ENCODE measurements around the gene TAB2.
"Not testable (repeated sequence)": the region's sequence is repeated elsewhere in the genome, so short reads cannot be mapped to it uniquely, and the experiment has no call there.

Gene TAB2

DNA sequence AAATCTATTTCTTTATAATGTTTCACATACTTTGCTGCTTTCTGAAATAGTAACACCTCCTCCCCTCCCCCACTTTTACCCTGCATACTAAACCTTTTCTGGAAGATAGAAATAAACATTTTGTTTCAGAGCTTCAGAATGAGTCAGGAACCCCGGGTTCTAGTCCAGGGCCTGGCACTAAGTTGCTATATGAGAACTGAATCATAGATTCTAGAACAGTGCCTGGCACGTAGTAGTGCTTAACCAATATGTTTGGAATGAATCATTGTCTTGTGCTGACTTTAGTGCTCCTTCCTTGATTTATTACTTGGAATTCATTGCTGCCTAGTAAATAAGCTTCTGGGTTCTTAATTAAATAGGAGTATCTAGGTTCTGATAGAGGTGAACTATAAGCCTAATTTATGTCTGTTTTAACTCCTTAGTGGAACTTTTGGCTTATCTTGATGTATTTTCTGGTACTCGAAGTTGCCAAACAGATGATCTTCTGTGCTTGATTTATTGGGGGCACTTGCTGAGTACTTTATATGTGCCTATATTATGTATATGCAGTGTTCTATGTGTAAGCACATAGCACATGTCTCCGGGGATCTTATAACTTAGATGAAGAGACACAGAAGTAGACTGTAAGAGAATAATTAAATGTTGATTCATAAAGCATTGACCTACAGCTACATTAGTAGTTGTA, 18.6 kb downstream of the TAB2 start:
- peak; percentile 67 for DNase-seq

DNA sequence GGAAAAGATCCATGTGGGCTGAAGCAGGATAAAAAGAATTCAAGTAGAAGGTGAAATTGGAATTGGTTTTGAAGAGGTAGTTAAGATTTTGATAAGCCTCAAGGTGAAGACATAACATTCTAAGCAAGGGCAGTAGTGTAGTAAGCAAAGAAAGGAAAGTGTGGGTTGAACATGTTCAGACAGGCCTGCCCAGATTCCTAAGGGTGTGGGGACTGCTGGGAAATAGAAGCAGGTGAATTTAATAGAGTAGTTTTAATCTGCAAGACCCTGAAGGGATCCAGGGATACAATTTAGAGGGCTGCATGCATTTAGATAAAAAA, 19.1 kb downstream of the TAB2 start:
- no peak for DNase-seq

DNA sequence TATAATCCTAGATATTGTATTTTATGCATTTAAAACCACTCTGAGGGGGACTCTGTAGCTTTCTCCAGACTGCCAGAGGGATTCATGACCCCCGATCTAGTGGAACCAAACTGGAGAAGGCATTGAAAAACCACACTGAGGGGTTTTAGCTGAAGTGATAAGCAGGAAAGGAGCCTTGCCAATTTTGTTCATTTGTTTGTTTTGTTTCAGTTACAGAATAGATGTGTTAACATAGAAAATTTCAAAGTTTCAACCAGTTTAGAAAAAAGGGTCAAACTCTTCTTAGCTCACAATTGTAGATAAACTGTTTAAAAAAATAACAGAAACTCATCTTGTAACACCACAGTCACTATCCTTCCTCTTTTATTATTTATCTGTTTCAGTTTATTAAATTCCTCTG, 19.8 kb downstream of the TAB2 start:
- no peak for DNase-seq

DNA sequence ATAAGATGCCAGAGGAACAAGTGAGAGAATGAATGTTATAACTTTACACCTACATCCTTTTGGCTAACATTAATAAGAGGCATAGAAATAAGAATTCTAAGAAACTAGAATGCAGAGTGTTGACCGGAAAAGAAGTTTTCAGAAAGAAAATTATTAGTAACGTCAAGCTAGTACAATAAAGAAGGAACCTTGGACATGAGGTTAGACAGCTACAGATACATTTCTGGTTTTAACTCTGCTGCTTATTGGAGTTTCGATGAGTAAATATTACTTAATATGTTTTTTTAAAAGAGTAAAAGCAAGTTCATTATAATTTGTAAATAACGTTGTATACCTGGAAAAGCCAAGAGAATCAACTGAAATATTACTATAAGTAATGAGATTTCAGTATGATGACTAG, 22.7 kb downstream of the TAB2 start:
- DNase-seq = no peak

DNA sequence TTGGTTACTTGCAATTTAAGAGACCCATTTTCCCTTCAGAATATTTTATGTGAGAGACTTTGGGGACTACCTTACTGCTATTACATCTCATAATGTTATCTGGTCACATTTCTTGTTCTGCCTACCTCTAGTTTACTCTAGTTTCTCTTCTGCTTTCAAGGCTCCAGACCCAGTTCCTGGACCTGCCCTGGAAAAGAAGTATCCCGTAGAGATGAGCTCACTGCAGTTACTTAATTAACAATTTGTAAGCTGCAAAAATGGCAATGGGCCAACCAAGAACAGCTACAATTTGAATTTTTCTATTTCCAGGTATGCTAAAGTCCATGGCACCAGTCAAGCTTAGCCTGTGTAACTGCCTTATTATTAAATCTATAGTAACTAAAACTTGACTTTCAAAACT, 25.0 kb downstream of the TAB2 start:
- no peak for DNase-seq

DNA sequence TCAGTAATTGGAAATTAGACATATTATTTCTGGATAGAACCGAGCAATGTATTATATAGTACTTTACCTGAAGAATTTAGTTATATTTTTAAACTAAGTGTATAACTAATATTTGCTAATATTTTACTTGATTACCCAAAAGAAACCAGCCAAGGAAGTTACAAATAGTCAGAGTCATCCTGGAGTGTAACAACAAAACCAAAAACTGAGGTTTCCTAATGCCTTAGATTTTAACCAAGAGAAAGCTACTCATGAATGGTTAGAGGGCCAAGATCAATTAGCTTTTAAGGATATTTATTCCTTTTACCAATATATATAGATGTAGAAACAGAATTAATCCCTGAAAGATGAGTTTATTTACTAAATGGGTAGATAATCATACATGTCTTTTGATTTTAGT, 26.0 kb downstream of the TAB2 start:
- DNase-seq = no peak

DNA sequence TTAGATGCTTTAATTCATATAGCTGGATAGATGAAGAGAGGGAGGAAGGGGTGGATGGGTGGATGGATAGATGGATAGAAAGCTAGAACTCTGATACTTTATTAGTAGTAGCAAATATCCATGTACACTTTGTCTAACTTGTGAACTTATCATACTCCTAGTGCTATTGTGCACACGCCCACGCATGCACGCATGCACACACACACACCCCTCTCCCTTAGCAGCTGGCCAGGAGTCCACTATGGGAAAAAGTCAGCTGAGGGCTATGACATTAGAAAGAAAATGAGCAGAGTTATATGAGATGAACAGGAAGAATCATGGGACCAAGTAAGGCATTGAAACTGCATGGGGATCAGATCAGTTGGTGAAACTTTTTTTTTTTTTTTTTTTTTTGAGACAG, 28.6 kb downstream of the TAB2 start:
- no peak for DNase-seq

DNA sequence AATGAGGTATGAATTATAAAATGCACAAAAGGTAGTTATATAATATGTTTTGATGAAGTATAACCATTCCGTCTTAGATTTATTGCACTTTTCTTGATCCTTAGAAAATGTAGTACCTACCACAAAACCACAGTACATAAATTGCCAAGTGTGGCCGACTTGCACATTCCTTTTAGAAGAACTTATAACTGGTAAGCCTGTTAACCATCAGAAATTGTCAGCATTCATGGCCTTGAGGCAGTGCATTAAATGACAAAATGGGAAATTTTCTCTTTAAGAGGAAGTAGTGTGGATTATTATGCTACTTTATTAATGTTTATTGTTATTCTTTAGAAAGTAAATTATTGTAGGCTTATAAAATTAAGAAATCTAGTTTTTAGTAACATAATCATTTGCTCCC, 29.6 kb downstream of the TAB2 start:
- no peak for DNase-seq

DNA sequence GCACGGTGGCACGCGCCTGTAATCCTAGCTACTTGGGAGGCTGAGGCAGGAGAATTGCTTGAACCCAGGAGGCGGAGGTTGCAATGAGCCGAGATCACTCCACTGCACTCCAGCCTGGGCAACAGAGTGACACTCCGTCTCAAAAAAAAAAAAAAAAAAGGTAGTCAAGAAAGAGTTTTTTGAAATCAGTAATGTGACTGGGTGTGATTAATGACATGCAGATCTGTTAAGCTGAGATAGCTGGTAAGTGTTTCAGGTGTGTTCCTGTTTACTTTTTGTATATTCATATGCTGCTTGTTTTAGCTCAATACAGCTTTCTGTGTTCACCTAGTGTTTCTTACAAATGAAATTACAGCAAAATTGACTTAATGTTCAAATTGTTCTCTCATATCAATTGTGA, 31.8 kb downstream of the TAB2 start:
- not testable (repeated sequence) for DNase-seq

DNA sequence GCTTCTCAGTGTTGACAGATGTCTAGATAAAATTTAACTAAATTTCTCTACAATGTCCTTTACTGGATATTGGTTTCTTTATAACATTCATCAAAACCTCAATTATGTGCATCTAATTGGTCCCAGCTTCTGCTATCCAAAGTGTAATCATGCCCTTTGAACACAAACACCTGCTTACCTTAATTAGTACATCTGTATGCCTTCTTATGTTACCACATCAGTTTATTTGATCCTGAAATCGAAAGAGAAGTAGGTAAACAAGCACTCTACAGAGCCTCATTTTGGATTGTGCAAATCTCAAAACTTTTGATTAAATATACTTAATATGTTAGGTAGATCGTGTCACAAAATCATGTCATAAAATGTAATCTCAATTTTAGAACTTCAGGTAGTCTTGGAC, 36.5 kb downstream of the TAB2 start:
- no peak for DNase-seq

DNA sequence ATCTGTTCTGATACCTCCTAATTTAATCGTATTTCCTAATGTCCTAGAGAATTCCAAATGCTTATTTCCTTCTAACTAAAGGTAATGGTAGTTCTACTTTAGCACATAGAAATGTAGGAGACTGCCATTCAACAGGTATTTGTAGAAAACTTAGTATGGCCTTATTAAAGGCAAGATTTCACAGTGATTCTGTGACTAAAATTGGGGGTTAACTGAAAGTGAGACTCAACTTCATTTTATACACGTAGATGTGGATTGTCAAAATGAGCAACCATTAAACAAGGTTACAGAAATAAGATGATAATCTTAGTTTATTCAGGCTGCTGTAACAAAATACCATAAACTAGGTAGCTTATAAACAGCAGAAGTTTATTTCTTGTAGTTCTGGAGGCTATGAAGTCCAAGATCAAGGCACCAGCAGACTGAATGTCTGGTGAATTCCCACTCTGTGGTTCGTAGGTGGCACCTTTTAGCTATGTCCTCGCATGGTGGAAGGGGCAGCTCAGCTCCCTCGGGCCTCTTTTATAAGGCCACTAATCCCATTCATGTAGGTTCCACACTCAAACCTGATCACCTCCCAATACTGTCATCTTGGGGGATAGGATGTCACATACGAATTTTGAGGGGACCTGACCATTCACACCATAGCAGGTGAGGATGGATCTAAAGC, 38.7 kb downstream of the TAB2 start:
- no peak for DNase-seq

DNA sequence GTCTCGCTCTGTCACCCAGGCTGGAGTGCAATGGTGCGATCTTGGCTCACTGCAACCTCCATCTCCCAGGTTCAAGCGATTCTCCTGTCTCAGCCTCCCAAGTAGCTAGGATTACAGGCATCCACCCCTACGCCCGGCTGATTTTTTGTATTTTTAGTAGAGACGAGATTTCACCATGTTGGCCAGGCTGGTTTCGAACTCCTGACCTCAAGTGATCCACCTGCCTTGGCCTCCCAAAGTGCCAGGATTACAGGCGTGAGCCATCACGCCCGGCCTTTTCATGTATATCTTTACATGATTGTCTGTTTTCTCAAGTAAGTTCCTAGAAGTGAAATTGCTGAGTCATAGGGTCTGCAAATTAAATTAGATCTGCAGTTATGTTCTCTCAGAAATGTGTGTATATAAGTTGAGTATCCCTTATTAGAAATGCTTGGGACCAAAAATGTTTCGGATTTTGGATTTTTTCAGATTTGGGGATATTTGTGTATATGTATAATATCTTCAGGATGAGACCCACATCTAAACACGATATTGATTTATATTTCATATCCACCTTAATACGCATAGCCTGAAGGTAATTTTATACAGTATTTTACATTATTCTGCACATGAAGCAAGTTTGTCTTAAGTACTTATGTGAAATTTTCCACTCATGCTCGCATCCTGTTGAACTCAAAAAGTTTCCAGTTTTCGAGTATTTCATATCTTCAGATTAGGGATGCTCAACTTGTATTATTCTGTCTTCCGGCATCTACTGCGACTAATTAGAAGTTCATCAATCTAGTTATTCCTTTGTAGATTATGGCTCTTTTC, 40.4 kb downstream of the TAB2 start:
- no peak for DNase-seq

DNA sequence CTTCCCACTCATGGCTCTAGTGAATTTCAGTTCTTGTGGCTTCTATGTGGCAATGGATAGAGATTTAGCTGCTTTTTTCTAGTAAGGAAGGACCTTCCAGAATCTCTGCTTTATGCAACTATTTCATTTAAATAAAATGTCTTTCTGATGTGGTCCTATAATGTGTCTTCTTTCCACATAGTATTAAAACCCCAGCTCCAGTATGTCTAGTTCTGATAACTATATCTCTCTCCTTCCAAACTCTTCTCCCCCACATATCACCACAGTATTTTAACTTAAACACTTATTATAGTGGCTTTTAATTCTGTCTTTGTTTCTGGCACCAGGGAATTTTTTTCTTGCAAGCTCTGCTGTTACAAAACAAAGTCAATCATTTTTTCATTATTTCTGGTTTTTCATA, 41.9 kb downstream of the TAB2 start:
- no peak for DNase-seq

DNA sequence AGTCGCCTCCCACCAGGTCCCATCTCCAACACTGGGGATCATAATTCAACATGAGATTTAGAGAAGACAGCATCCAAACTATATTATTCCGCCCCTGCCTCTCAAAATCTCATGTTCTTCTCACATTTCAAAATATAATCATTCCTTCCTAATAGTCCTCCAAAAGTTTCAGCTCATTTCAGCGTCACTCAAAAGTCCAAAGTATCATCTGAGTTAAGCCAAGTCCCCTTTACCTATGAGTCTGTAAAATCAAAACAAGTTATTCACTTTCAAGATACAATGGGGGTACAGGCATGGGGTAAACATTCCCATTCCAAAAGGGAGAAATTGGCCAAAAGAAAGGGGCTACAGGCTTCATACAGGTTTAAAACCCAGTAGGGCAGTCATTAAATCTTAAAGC, 43.0 kb downstream of the TAB2 start:
- no peak for DNase-seq

DNA sequence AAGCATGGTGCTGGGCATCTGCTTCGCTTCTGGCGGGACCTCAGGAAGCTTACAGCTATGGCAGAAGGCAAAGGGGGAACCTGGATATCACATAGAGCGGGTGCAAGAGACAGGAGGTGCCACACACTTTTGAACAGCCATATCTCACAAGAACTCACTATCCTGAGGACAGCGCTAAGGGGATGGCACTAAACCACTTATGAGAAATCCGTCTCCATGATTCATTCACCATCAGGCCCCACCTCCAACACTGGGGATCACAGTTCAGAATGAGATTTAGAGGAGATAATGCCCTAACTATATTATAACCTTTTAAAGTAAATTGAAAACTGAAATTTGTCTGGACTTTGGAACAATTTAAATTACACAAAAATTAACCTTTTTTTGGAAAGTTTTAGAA, 44.8 kb downstream of the TAB2 start:
- no peak for DNase-seq

DNA sequence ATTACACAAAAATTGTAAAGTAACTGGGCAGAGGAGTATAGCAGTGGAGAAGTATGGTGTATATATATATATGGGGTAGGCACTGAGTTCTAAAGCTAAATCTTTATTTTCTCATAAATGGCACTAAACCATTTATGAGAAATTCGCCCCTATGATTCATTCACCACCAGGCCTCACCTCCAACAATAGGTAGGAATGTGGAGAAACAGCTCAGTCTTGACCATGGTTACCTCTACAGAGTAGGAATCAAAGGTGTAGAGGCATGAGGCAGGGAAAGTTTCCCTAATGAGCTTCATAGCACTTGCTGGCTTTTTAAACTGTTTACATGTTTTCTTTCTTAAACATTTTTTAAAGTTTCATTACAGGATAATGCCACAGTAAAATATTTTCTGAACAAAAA, 45.6 kb downstream of the TAB2 start:
- no peak for DNase-seq

DNA sequence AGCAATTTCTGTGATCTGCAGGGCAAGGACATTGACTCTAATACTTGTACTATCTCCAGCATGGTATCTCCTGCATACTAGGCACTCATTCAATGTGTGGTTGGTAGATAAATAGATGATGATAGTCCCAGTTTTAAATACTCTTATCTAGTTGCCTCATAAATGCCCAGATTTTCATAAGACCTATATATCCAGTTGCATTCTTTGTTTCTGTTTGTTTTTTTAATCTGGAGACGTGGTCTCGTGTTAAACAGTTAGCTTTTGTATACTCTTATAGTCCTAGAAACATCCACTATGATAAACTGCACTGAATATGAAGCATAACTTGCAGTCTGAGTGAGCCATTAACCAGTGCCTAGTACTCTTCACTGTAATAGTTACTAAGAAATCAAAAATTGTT, 47.0 kb downstream of the TAB2 start:
- no peak for DNase-seq

DNA sequence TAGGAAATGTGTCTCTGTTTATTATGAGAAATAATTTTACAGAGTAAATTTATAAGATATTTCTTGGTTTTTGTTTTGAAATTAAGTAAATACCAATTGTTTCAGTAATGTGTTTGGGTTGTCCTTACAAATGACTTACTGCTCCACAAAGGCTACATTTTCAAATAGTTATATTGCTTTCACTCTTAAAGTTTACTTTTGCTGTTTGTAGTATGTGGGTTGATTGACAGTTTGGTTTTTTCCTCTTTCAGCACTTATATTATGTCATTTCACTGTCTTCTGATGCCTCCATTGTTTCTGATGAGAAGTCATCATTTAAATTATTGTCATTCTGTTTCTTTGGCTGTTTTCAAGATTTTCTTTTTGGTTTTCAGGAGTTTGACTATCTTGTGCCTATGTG, 47.7 kb downstream of the TAB2 start:
- no peak for DNase-seq

DNA sequence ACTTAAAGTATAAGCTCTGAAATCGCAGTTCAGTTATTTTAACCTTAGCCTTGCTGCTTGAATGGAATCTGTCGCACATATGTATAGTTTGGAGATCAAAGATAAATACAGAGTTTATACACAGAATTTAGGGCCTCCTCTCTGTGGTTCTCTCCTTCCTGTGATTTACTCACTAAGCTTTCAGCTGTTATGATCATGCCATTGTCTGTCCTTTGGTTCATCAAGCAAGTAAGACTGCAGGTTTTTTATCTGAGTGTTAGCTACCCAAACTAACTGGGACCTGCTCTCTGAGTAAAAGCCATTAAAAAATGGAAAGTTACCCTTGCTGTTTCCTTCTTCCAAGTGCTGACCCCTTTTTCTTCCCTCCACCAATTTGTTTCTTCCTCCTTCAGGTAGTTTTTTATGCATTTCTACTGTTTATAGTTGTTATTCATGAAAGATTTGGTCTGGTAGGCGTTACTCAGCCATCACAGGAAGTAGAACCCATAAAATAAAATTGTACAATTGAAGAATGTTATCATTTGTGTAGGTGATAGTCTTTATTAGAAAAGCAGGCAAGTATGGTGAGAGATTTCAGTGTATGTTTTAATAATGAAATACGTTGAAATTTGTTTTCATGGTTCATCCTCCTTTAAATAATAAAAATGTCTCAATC, 48.9 kb downstream of the TAB2 start:
- no peak for DNase-seq

DNA sequence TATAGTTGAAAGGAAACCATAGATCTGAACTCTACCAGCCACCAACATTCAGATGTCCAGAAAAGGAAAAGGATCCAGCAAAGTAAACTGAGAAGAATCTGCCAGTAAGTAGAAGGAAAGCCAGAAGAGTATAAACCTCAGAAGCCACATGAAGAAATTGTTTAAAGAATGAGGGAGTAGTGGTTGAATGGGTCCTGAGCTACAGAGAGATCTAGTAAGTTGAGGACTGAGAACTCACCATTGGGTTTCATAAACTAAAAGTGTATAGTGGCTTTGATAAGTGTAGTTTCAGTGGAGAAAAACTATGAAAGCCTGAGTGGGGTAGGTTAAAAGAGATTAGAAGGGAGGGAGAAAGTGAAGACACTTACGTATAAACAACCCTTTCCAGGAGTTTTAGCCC, 50.6 kb downstream of the TAB2 start:
- no peak for DNase-seq

DNA sequence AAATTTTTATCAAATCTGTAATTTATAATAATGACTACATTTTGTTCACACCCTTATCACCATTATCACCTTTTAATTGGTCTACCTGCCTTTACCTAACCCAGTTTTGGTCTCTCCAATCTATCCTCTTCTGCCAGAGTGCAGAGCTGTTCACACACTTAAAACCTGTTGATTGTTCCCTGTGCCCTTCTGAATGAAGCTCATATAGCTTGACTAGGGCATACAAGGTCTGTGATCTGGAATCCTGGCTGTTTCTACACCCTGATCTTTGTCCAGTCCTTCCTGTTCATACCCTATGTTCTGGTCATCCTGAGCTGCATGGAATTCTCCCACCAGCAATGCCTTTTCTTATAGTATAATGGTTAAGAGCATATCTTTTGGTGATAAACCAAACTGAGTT, 53.6 kb downstream of the TAB2 start:
- DNase-seq = no peak

DNA sequence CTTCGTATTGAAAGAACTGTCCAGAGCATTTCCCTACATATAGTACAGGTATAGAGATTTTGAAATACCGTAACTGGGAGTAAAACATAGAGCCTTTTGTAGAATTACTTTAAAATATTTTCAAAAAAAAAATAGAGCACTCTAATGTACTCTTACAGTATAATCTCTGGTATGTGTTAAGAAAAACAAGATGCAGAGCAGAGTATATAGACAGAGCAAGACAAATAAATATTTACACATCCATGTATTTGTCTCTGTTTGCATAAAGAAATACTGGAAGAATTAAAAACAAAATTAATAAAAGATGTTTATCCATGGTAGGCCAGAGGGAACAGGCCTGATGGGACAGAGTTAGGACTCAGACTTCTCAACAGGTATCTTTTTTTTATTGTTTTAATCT, 54.5 kb downstream of the TAB2 start:
- DNase-seq = no peak

DNA sequence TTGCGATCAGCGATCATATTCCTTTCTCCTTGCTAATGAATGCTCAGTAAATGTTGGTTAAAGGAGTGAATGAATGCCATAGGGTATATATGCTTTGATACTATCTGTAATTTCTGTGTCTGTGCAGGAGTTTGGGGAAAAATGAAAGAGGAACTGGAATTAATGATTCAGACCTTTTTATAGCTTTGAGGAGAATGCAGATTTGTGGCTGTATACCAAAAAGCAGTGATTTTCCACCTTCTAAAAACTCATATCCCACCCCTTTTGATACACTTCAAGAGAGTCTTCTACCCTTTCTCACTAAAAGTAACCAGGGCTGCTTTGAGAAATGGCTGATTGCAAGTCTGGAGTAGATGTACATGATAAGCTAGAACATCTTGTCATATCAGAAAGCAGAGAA, 56.0 kb downstream of the TAB2 start:
- no peak for DNase-seq

DNA sequence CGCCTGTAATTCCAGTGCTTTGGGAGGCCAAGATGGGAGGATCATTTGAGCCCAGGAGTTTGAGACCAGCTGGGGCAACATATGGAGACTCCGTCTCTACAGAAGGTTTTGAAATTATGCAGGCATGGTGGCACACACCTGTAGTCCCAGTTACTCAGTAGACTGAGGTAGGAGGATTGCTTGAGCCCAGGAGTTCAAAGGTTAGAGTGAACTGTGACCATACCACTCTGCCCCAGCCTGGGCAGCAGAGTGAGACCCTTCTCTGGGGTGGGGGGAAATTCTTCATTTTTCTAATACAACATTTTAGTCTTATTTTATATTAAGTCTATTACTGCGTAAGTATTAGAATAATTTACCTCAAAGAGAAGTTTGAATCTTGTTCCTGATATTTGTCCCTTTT, 62.5 kb downstream of the TAB2 start:
- DNase-seq = no peak
